SU-DHL-6 (cell line): ENCODE measurements around the gene CACNG3.

Source experiments
- H2AFZ ChIP-seq: fragments of 200-600 bp; sonication (generic); 2 replicates; pipeline ENCODE4 v1.6.1; 2014; ENCODE audit warnings: low read depth, mild to moderate bottlenecking, moderate library complexity, mixed read lengths, antibody characterized with exemption, low read length; ENCODE audit not compliant: severe bottlenecking
- H3F3A ChIP-seq: fragments of 200-600 bp; shearing (Covaris generic); 2 replicates; pipeline ENCODE4 v1.6.0; 2016; ENCODE audit warnings: antibody characterized with exemption, mild to moderate bottlenecking; ENCODE audit not compliant: insufficient read depth
- H3K27ac ChIP-seq: fragments of 200-600 bp; sonication (generic); 2 replicates; pipeline ENCODE4 v1.5.1; 2016; ENCODE audit warnings: low read depth, mild to moderate bottlenecking, low read length, moderate library complexity, mixed read lengths
- H3K27me3 ChIP-seq: fragments of 200-600 bp; sonication (generic), shearing (Covaris generic); 2 replicates; pipeline ENCODE4 v1.6.0; 2014; ENCODE audit warnings: mild to moderate bottlenecking, low read length
- H3K36me3 ChIP-seq: fragments of 200-600 bp; sonication (generic); 2 replicates; pipeline ENCODE4 v1.6.1; 2014; ENCODE audit warnings: mild to moderate bottlenecking, low read length, mixed read lengths
- H3K4me2 ChIP-seq: fragments of 300-600, 200-600 bp; shearing (Covaris generic), sonication (generic); 2 replicates; pipeline ENCODE4 v1.6.0; 2014; ENCODE audit warnings: low read length, low read depth, mild to moderate bottlenecking; ENCODE audit not compliant: poor library complexity, severe bottlenecking
- H3K4me3 ChIP-seq: fragments of 200-600 bp; sonication (generic); 2 replicates; pipeline ENCODE4 v1.5.1; 2014; ENCODE audit warnings: antibody characterized with exemption, low read length, mild to moderate bottlenecking, mixed read lengths; ENCODE audit not compliant: insufficient read depth, poor library complexity, severe bottlenecking
- H3K79me2 ChIP-seq: fragments of 200-600 bp; sonication (generic); 2 replicates; pipeline ENCODE4 v1.6.1; 2014; ENCODE audit warnings: mild to moderate bottlenecking, low read length, moderate library complexity; ENCODE audit not compliant: insufficient read depth
- H3K9ac ChIP-seq: fragments of 200-600 bp; sonication (generic); 2 replicates; pipeline ENCODE4 v1.7.0; 2014; ENCODE audit warnings: mild to moderate bottlenecking, low read length
- H3K9me2 ChIP-seq: fragments of 200-600 bp; sonication (generic); replicated peaks from 2 replicates; pipeline ENCODE4 v1.6.1; 2014; ENCODE audit warnings: low read length; ENCODE audit not compliant: insufficient read depth
- H3K9me3 ChIP-seq: fragments of 200-600 bp; sonication (generic); 2 replicates; pipeline ENCODE4 v1.6.1; 2014; ENCODE audit warnings: low read length, mixed read lengths; ENCODE audit not compliant: insufficient read depth
- H4K20me1 ChIP-seq: fragments of 200-600 bp; sonication (generic); 2 replicates; pipeline ENCODE4 v1.6.1; 2014; ENCODE audit warnings: low read depth, mild to moderate bottlenecking, antibody characterized with exemption, low read length, moderate library complexity, mixed read lengths
- CTCF ChIP-seq: fragments of 200-600 bp; sonication (generic); IDR thresholded peaks from one replicate; pipeline ENCODE4 v1.5.1; 2017; ENCODE audit warnings: antibody characterized with exemption, mild to moderate bottlenecking, low read length, moderate library complexity; ENCODE audit not compliant: insufficient read depth, poor library complexity, severe bottlenecking
- EZH2phosphoT487 ChIP-seq: fragments of 200-600 bp; sonication (generic), shearing (Covaris generic); conservative IDR thresholded peaks from 2 replicates; pipeline ENCODE4 v1.6.1; 2018; ENCODE audit warnings: mild to moderate bottlenecking, antibody characterized with exemption, low read length, moderate library complexity, mixed read lengths

CACNG3 gene

GRCh38 chr16:24214992-24215391 is 41.1 kb upstream of the CACNG3 start:
- no peak overlapping the region for H3K9ac ChIP-seq
- H3K27me3 ChIP-seq: no peaks in the 10 kb centered on the region
- H3K27ac ChIP-seq: no peak overlapping the region
- H3K9me3 ChIP-seq: no peaks in the 10 kb centered on the region
- no peaks in the 10 kb centered on the region for H3F3A ChIP-seq
- no peaks in the 10 kb centered on the region for H3K36me3 ChIP-seq
- H2AFZ ChIP-seq: no peak overlapping the region
- no peaks in the 10 kb centered on the region for H3K79me2 ChIP-seq
- no peak overlapping the region for H3K4me3 ChIP-seq
- no peak overlapping the region for H3K4me2 ChIP-seq
- H4K20me1 ChIP-seq: no peaks in the 10 kb centered on the region
- no peak for TF ChIP-seq CTCF
- TF ChIP-seq EZH2phosphoT487: no peak
- no peaks in the 10 kb centered on the region for H3K9me2 ChIP-seq

GRCh38 chr16:24216961-24217360 is 39.2 kb upstream of the CACNG3 start:
- Histone ChIP-seq H3F3A (no peaks in the 10 kb centered on the region), H4K20me1 (no peaks in the 10 kb centered on the region), H3K27ac (no peak overlapping the region), H3K9ac (no peak overlapping the region), H3K9me3 (no peaks in the 10 kb centered on the region), H3K4me2 (no peak overlapping the region), H3K36me3 (no peaks in the 10 kb centered on the region), H3K79me2 (no peaks in the 10 kb centered on the region), H3K9me2 (no peaks in the 10 kb centered on the region), H3K4me3 (no peak overlapping the region), H3K27me3 (no peaks in the 10 kb centered on the region), H2AFZ (no peak overlapping the region)
- TF ChIP-seq EZH2phosphoT487 (no peak), CTCF (no peak)

GRCh38 chr16:24217461-24217860 is 38.7 kb upstream of the CACNG3 start:
- Histone ChIP-seq H2AFZ (no peak overlapping the region), H3K9me3 (no peaks in the 10 kb centered on the region), H4K20me1 (no peaks in the 10 kb centered on the region), H3K9me2 (no peaks in the 10 kb centered on the region), H3K36me3 (no peaks in the 10 kb centered on the region), H3K27ac (no peak overlapping the region), H3K27me3 (no peaks in the 10 kb centered on the region), H3K4me2 (no peak overlapping the region), H3K4me3 (no peak overlapping the region), H3K79me2 (no peaks in the 10 kb centered on the region), H3F3A (no peaks in the 10 kb centered on the region), H3K9ac (no peak overlapping the region)
- TF ChIP-seq EZH2phosphoT487 (no peak), CTCF (no peak)
